ENCODE measurements around the gene ALB.

DNA sequence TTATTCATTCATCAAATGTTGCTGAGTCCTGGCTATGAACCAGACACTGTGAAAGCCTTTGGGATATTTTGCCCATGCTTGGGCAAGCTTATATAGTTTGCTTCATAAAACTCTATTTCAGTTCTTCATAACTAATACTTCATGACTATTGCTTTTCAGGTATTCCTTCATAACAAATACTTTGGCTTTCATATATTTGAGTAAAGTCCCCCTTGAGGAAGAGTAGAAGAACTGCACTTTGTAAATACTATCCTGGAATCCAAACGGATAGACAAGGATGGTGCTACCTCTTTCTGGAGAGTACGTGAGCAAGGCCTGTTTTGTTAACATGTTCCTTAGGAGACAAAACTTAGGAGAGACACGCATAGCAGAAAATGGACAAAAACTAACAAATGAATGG lies 30.2 kb downstream of the ALB start:
- no peak for TF ChIP-seq HDGF (IDR thresholded peaks at IDR 0.05; ENCODE audit: borderline replicate concordance)
- TF ChIP-seq SUZ12 (IDR thresholded peaks at IDR 0.05), result no peak
- no peak for TF ChIP-seq SP1 (IDR thresholded peaks at IDR 0.05)
